ENCODE measurements around the gene KCNK3.
A peak's percentile ranks its signal among the peaks of the same experiment; 100 is the strongest.

The KCNK3 gene

GRCh38 chr2:26767894-26768487 lies 75.5 kb downstream of the KCNK3 start:
- TF ChIP-seq, protein P1, sequence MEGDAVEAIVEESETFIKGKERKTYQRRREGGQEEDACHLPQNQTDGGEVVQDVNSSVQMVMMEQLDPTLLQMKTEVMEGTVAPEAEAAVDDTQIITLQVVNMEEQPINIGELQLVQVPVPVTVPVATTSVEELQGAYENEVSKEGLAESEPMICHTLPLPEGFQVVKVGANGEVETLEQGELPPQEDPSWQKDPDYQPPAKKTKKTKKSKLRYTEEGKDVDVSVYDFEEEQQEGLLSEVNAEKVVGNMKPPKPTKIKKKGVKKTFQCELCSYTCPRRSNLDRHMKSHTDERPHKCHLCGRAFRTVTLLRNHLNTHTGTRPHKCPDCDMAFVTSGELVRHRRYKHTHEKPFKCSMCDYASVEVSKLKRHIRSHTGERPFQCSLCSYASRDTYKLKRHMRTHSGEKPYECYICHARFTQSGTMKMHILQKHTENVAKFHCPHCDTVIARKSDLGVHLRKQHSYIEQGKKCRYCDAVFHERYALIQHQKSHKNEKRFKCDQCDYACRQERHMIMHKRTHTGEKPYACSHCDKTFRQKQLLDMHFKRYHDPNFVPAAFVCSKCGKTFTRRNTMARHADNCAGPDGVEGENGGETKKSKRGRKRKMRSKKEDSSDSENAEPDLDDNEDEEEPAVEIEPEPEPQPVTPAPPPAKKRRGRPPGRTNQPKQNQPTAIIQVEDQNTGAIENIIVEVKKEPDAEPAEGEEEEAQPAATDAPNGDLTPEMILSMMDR (IDR thresholded peaks at IDR 0.05; ENCODE audit: insufficient read depth, low read depth, low read length, missing control alignments): no peak
- H3K4me3 ChIP-seq (ENCODE audit: low read depth, low read length): no peak overlapping the region
- DNase-seq (ENCODE audit: low read depth): no peak

GRCh38 chr2:26768759-26769088 lies 76.2 kb downstream of the KCNK3 start:
- H3K4me3 ChIP-seq (ENCODE audit: low read depth, low read length): no peak overlapping the region
- TF ChIP-seq, protein P1 (IDR thresholded peaks at IDR 0.05; ENCODE audit: insufficient read depth, low read depth, low read length, missing control alignments): no peak
- DNase-seq (ENCODE audit: low read depth): no peak

DNA sequence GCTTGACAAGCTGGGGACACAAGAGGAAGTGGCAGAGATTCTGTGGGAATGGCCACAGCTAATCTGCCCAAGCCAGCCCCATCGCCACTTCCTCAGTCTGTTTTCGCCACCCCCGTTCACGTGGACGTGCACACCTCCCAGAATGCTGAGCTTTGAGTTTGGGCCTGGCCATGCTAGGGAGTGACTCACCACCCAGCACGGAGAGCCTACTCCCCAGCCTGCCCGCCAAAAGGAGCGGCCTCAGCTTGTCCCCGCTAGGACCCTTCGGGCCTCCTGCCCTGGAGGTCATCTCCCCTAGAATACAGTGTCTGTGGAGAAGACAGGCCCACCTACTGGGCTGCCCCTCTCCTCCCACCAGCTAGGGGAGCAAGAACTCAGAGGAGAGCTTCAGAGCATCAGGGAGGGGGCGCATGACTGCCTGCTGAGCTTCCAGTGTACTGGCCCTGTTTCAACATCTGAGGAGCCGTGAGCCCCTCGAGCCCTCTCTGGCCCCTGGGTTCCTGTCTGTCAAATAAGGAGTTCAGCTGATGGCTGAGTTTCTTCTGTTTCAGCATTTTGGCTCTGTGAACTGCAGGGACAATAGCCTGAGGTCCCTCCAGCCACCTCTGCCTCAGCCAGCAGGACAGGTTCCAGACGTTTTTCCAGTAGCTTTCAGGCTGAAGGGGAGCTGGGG lies 76.7 kb downstream of the KCNK3 start:
- no peak overlapping the region for H3K4me3 ChIP-seq (ENCODE audit: low read depth, low read length)
- DNase-seq (ENCODE audit: low read depth): no peak
- TF ChIP-seq, protein P1 (IDR thresholded peaks at IDR 0.05; ENCODE audit: insufficient read depth, low read depth, low read length, missing control alignments): no peak

- TF ChIP-seq, protein P1 (IDR thresholded peaks at IDR 0.05; ENCODE audit: insufficient read depth, low read depth, low read length, missing control alignments): peak; percentile 49
- DNase-seq (ENCODE audit: low read depth): peak; percentile 52
- no peak overlapping the region for H3K4me3 ChIP-seq (ENCODE audit: low read depth, low read length)
Measured at GRCh38 chr2:26770986-26771586, 78.6 kb downstream of the KCNK3 start.

GRCh38 chr2:26772064-26773001 lies 79.8 kb downstream of the KCNK3 start:
- DNase-seq (ENCODE audit: low read depth): no peak
- TF ChIP-seq, protein P1 (IDR thresholded peaks at IDR 0.05; ENCODE audit: insufficient read depth, low read depth, low read length, missing control alignments): no peak
- no peak overlapping the region for H3K4me3 ChIP-seq (ENCODE audit: low read depth, low read length)

- TF ChIP-seq, protein P1 (IDR thresholded peaks at IDR 0.05; ENCODE audit: insufficient read depth, low read depth, low read length, missing control alignments): no peak
- H3K4me3 ChIP-seq (ENCODE audit: low read depth, low read length): no peak overlapping the region
- DNase-seq (ENCODE audit: low read depth): no peak
Measured at GRCh38 chr2:26776195-26776800, 83.8 kb downstream of the KCNK3 start.

Measured in GM12865 (cell line).